Keratinocyte (primary cell): ENCODE results near the gene TENM4.

Experiments used
- CTCF ChIP-seq, 3 experiments: IDR thresholded peaks in 1 of 3; conservative IDR thresholded peaks in 1 of 3; optimal IDR thresholded peaks in 1 of 3; 2 replicates in 2 of 3; 3 replicates in 1 of 3; pipeline versions ENCODE3 to v1.5.1; 2011; ENCODE audit warnings: low read length in 3 of 3, mild to moderate bottlenecking in 3 of 3, moderate library complexity in 2 of 3, control low read depth in 1 of 3, inconsistent platforms in 1 of 3; ENCODE audit not compliant: insufficient read depth in 2 of 3; ENCODE audit errors: extremely low read depth in 1 of 3
- EZH2 ChIP-seq: IDR thresholded peaks from one replicate; pipeline ENCODE4 v1.6.1; 2012; ENCODE audit warnings: inconsistent platforms, mild to moderate bottlenecking, low read length, moderate library complexity

GRCh38 chr11:79444923-79445322, 4.1 kb upstream of the TENM4 start:
- TF ChIP-seq CTCF (optimal IDR thresholded peaks at IDR 0.05 in 1 of 3, IDR thresholded peaks at IDR 0.05 in 1 of 3, conservative IDR thresholded peaks at IDR 0.05 in 1 of 3; ENCODE audit: extremely low read depth in 1 of 3, insufficient read depth in 2 of 3, low read length in 3 of 3) = no peak
- no peak for TF ChIP-seq EZH2
